Measurements from ENCODE around the gene SCAMP4. TPM values are rescaled to one million over a fixed set of nuclear protein-coding genes. Genes with fewer than 3 reads are reported as not detected.

SCAMP4 gene
- polyA plus RNA-seq, 1 donor from 2014 or later: 12.7 TPM

DNA sequence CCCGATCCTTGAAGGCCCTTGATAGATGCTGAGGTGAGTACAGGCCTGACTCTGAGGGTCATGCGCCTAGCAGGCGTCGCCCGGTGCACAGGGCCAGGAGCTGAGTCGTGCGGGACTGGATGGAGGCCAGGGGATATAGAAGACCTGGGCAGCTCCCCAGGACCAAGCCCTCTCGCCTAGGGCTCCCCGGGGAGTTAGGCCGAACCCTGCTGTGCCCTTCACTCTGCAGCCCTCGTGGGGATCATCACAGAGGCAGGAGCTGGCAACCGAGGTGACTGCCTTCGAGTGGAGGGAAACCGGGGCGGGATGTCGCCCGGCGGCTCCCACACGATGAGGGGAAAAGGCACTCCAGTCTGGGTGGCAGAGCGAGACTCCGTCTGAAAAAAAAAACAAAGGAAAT, 47.4 kb downstream of the SCAMP4 start:
- Histone ChIP-seq H4K20me1 (ENCODE audit: insufficient read depth) (no peaks in the 10 kb centered on the region), H3K9ac (ENCODE audit: low read length) (no peak overlapping the region), H3K9me3 (ENCODE audit: low read length) (no peaks in the 10 kb centered on the region), H3K4me3 (ENCODE audit: low read length) (no peak overlapping the region), H3K79me2 (replicated peaks; ENCODE audit: insufficient read depth, low read length) (peaks cover 38% of the 10 kb centered on the region), H3F3A (ENCODE audit: insufficient read depth, low read length, poor library complexity, severe bottlenecking) (no peaks in the 10 kb centered on the region), H3K36me3 (ENCODE audit: insufficient read depth, low read length) (no peaks in the 10 kb centered on the region), H3K27ac (ENCODE audit: low read length) (no peak overlapping the region), H3K9me2 (ENCODE audit: insufficient read depth, low read length) (no peaks in the 10 kb centered on the region), H3K27me3 (ENCODE audit: insufficient read depth, low read depth, low read length) (no peaks in the 10 kb centered on the region), H2AFZ (ENCODE audit: low read depth, low read length) (no peak overlapping the region), H3K4me2 (ENCODE audit: low read length) (no peak overlapping the region)
- TF ChIP-seq EZH2 (IDR thresholded peaks at IDR 0.05; ENCODE audit: borderline replicate concordance, insufficient read depth, low read length, poor library complexity, severe bottlenecking) (no peak), TAF1 (IDR thresholded peaks at IDR 0.05; ENCODE audit: low read depth) (no peak), EP300 (conservative IDR thresholded peaks at IDR 0.05; ENCODE audit: poor library complexity, severe bottlenecking) (no peak), MXI1 (conservative IDR thresholded peaks at IDR 0.05; ENCODE audit: poor library complexity, severe bottlenecking) (no peak), SMC3 (conservative IDR thresholded peaks at IDR 0.05; ENCODE audit: poor library complexity) (no peak), RAD21 (conservative IDR thresholded peaks at IDR 0.05) (no peak), POLR2AphosphoS5 (IDR thresholded peaks at IDR 0.05) (no peak)
- TF ChIP-seq, protein P1, sequence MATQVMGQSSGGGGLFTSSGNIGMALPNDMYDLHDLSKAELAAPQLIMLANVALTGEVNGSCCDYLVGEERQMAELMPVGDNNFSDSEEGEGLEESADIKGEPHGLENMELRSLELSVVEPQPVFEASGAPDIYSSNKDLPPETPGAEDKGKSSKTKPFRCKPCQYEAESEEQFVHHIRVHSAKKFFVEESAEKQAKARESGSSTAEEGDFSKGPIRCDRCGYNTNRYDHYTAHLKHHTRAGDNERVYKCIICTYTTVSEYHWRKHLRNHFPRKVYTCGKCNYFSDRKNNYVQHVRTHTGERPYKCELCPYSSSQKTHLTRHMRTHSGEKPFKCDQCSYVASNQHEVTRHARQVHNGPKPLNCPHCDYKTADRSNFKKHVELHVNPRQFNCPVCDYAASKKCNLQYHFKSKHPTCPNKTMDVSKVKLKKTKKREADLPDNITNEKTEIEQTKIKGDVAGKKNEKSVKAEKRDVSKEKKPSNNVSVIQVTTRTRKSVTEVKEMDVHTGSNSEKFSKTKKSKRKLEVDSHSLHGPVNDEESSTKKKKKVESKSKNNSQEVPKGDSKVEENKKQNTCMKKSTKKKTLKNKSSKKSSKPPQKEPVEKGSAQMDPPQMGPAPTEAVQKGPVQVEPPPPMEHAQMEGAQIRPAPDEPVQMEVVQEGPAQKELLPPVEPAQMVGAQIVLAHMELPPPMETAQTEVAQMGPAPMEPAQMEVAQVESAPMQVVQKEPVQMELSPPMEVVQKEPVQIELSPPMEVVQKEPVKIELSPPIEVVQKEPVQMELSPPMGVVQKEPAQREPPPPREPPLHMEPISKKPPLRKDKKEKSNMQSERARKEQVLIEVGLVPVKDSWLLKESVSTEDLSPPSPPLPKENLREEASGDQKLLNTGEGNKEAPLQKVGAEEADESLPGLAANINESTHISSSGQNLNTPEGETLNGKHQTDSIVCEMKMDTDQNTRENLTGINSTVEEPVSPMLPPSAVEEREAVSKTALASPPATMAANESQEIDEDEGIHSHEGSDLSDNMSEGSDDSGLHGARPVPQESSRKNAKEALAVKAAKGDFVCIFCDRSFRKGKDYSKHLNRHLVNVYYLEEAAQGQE (IDR thresholded peaks at IDR 0.05; ENCODE audit: borderline replicate concordance): no peak
- TF ChIP-seq, protein P2, sequence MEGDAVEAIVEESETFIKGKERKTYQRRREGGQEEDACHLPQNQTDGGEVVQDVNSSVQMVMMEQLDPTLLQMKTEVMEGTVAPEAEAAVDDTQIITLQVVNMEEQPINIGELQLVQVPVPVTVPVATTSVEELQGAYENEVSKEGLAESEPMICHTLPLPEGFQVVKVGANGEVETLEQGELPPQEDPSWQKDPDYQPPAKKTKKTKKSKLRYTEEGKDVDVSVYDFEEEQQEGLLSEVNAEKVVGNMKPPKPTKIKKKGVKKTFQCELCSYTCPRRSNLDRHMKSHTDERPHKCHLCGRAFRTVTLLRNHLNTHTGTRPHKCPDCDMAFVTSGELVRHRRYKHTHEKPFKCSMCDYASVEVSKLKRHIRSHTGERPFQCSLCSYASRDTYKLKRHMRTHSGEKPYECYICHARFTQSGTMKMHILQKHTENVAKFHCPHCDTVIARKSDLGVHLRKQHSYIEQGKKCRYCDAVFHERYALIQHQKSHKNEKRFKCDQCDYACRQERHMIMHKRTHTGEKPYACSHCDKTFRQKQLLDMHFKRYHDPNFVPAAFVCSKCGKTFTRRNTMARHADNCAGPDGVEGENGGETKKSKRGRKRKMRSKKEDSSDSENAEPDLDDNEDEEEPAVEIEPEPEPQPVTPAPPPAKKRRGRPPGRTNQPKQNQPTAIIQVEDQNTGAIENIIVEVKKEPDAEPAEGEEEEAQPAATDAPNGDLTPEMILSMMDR (IDR thresholded peaks at IDR 0.05; ENCODE audit: poor library complexity, severe bottlenecking): no peak

DNA sequence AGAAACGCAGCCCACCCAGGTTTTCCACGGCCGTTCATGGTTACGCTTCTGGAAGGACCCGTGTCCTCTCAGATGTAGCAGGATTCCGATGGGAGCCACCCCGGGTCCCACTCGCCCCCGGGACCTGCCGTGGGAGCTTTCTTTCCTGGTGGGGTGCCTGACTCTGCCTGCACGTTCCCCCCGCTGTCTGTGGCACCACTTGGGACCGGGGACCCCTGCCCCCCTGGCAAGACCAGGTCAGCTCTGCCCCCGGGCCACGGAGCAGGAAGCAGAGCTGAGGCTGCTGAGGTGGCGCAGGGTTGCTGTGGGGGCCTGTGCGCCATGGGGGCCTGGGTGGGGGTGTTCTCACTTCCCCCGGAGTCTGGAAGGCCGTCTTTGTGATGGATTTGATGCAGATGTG, 47.8 kb downstream of the SCAMP4 start:
- H3K9ac ChIP-seq (ENCODE audit: low read length): no peak overlapping the region
- no peaks in the 10 kb centered on the region for H3K36me3 ChIP-seq (ENCODE audit: insufficient read depth, low read length)
- no peak overlapping the region for H3K4me3 ChIP-seq (ENCODE audit: low read length)
- no peaks in the 10 kb centered on the region for H4K20me1 ChIP-seq (ENCODE audit: insufficient read depth)
- H3K79me2 ChIP-seq (replicated peaks; ENCODE audit: insufficient read depth, low read length): peaks cover 35% of the 10 kb centered on the region
- TF ChIP-seq SMC3 (conservative IDR thresholded peaks at IDR 0.05; ENCODE audit: poor library complexity) (no peak), TAF1 (IDR thresholded peaks at IDR 0.05; ENCODE audit: low read depth) (no peak), EP300 (conservative IDR thresholded peaks at IDR 0.05; ENCODE audit: poor library complexity, severe bottlenecking) (no peak), EZH2 (IDR thresholded peaks at IDR 0.05; ENCODE audit: borderline replicate concordance, insufficient read depth, low read length, poor library complexity, severe bottlenecking) (no peak), RAD21 (conservative IDR thresholded peaks at IDR 0.05) (no peak), POLR2AphosphoS5 (IDR thresholded peaks at IDR 0.05) (no peak), MXI1 (conservative IDR thresholded peaks at IDR 0.05; ENCODE audit: poor library complexity, severe bottlenecking) (no peak)
- TF ChIP-seq, protein P1 (IDR thresholded peaks at IDR 0.05; ENCODE audit: borderline replicate concordance): no peak
- TF ChIP-seq, protein P2 (IDR thresholded peaks at IDR 0.05; ENCODE audit: poor library complexity, severe bottlenecking): no peak
- no peaks in the 10 kb centered on the region for H3K27me3 ChIP-seq (ENCODE audit: insufficient read depth, low read depth, low read length)
- no peaks in the 10 kb centered on the region for H3K9me3 ChIP-seq (ENCODE audit: low read length)
- H3K4me2 ChIP-seq (ENCODE audit: low read length): no peak overlapping the region
- no peaks in the 10 kb centered on the region for H3F3A ChIP-seq (ENCODE audit: insufficient read depth, low read length, poor library complexity, severe bottlenecking)
- no peaks in the 10 kb centered on the region for H3K9me2 ChIP-seq (ENCODE audit: insufficient read depth, low read length)
- H3K27ac ChIP-seq (ENCODE audit: low read length): no peak overlapping the region
- H2AFZ ChIP-seq (ENCODE audit: low read depth, low read length): no peak overlapping the region
